ENCODE results near the gene CEND1. TPM values are rescaled to one million over a fixed set of nuclear protein-coding genes. Genes with fewer than 3 reads are reported as not detected.

The CEND1 gene
- total and polyA plus RNA-seq, 3 donors from 2014 or later = 0.50 to 2.1 (median 1.0) TPM

DNA sequence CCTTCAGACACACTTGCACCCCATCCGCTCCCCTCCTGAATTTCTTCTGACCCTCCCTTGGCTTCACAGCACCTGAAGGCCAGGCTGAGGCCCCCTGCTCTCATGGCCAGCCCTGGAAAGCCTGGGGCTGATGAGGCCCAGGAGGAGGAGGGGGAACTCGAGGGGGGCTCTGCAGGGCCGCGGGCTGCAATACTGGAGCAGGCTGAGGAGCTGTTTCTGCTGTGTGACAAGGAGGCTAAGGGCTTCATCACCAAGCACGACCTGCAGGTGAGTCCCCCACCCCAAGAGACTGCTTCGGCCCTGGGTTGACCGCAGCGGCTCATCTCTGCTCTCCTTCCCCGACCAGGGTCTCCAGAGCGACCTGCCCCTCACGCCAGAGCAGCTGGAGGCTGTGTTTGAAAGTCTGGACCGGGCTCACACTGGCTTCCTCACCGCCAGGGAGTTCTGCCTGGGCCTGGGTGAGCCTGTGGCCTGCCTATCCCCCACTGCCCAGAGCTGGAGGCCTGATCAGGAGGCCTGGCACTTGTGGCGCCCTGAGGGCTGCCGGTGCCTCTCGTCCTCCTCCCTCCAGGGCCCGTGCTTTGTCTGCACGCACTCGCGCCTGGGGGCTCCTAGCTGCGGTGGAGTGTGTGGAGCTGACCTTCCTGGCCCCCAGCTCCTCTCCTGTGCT, 38.8 kb upstream of the CEND1 start:
- no peak for DNase-seq
- intact Hi-C loops (cut with DNase I; ENCODE audit: low total_unique reads) = no loop called here
- TF ChIP-seq, protein P1, sequence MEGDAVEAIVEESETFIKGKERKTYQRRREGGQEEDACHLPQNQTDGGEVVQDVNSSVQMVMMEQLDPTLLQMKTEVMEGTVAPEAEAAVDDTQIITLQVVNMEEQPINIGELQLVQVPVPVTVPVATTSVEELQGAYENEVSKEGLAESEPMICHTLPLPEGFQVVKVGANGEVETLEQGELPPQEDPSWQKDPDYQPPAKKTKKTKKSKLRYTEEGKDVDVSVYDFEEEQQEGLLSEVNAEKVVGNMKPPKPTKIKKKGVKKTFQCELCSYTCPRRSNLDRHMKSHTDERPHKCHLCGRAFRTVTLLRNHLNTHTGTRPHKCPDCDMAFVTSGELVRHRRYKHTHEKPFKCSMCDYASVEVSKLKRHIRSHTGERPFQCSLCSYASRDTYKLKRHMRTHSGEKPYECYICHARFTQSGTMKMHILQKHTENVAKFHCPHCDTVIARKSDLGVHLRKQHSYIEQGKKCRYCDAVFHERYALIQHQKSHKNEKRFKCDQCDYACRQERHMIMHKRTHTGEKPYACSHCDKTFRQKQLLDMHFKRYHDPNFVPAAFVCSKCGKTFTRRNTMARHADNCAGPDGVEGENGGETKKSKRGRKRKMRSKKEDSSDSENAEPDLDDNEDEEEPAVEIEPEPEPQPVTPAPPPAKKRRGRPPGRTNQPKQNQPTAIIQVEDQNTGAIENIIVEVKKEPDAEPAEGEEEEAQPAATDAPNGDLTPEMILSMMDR (IDR thresholded peaks at IDR 0.05) = no peak
- Histone ChIP-seq H3K4me3 (no peak overlapping the region), H3K9me3 (no peaks in the 10 kb centered on the region), H3K27me3 (no peaks in the 10 kb centered on the region), H3K4me1 (peaks cover 34% of the 10 kb centered on the region), H3K27ac (peak overlapping the region in 1 of 2 donors; percentile 56), H3K36me3 (ENCODE audit: low read depth, missing control alignments) (no peaks in the 10 kb centered on the region)
- 63 to 74% methylated on average over 7 to 20 of the region's 21 CpGs for WGBS, 2 donors

DNA sequence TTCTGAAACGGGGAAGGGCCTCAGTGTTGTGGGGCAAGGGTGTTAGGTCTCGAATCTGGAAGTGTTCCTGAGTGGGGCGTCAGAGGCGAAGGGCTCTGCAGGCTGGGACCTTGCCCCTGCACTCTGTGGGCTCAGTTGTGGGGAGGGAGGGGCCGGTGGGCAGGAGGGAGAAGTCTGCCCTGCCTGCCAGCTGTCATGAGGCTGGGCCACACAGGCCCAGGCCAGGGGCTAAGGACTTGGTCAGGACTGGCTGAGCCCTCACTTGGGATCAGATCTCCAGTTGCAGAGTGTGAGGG, 38.0 kb upstream of the CEND1 start, which contains the start of gene CRACR2B:
Gene CRACR2B (plus strand): TSS at position 23 of the 296 bp plus-strand sequence. CDS start 689 bp downstream, outside the sequence.
- intact Hi-C loops (cut with DNase I; ENCODE audit: low total_unique reads) = no loop called here
- DNase-seq = no peak
- no peaks in the 10 kb centered on the region for H3K36me3 ChIP-seq (ENCODE audit: low read depth, missing control alignments)
- H3K9me3 ChIP-seq = no peaks in the 10 kb centered on the region
- no peaks in the 10 kb centered on the region for H3K27me3 ChIP-seq
- H3K4me1 ChIP-seq = peaks cover 31% of the 10 kb centered on the region
- TF ChIP-seq, protein P1 (IDR thresholded peaks at IDR 0.05) = no peak
- TF ChIP-seq POLR2A (IDR thresholded peaks at IDR 0.05) = no peak
- peak within 1 kb of the TSS in 1 of 2 donors; percentile 56 for H3K27ac ChIP-seq
- 68 to 77% methylated on average over 5 of the region's 5 CpGs for WGBS, 2 donors
- H3K4me3 ChIP-seq = no peak within 1 kb of the TSS

DNA sequence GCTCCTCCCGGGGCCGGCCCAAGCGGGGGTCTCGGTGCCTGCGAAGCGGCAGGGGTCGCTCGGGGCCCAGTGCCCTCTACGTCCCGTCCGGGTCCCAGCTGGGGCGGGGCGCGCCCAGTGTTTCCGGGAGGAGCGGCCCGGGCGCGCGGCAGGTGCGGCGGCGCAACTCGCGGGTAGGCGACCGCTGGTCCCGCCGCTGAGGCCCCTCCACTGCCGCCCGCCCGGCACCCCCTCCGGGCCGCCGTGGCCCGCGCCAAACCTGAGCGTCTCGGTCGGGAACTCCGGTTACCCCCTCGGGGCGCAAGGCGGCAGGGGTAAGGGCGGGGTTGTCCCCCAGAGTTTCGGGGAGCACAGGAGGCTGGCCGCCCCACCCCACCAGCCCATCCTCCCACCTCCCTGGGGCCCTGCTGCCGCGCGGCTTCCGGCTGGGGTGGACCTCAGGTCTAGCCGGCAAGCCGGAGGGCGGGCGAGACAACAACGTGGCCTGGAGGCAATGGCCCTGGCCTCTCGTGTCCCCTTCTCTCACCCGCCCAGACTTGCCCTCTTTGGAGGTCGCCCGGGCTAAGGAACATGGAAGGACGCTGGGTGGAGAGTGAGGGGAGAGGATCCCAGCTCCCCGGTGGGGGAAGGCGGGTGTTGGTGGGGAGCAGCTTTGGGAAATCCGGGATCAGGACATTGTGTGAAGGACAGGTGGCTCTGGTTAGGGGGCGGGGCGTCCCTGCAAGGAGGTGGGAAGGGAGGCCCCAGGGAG, 37.4 kb upstream of the CEND1 start:
- intact Hi-C loops (cut with DNase I; ENCODE audit: low total_unique reads) = no loop called here
- H3K36me3 ChIP-seq (ENCODE audit: low read depth, missing control alignments) = no peaks in the 10 kb centered on the region
- WGBS, 2 donors = 19 to 26% methylated on average over 14 to 38 of the region's 66 CpGs
- no peaks in the 10 kb centered on the region for H3K9me3 ChIP-seq
- no peaks in the 10 kb centered on the region for H3K27me3 ChIP-seq
- H3K27ac ChIP-seq = no peak overlapping the region
- peaks cover 28% of the 10 kb centered on the region for H3K4me1 ChIP-seq
- TF ChIP-seq, protein P1 (IDR thresholded peaks at IDR 0.05) = no peak
- no peak for TF ChIP-seq POLR2A (IDR thresholded peaks at IDR 0.05)
- H3K4me3 ChIP-seq = no peak overlapping the region
- no peak for DNase-seq

DNA sequence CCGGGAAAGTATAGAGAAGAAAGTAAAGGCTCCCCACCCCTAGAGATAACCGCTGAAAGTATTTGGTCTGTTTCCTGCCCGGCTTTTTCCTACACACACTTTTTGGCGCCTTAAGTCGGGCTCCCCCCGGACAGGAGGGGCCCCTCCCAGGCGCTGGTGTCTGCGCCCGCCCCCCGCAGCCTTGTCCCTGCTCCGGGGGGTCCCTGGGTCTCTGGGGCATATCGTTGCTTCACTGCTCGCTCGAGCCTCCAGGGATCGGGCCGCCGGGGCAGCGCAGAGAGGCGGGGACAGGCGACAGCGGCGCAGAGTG, 36.9 kb upstream of the CEND1 start:
- intact Hi-C loops (cut with DNase I; ENCODE audit: low total_unique reads) = no loop called here
- no peaks in the 10 kb centered on the region for H3K27me3 ChIP-seq

More for the DNA sequence above, 36.9 kb upstream of the CEND1 start:
- peaks cover 26% of the 10 kb centered on the region for H3K4me1 ChIP-seq
- WGBS, 2 donors = 6 to 10% methylated on average over 11 to 22 of the region's 22 CpGs
- no peaks in the 10 kb centered on the region for H3K36me3 ChIP-seq (ENCODE audit: low read depth, missing control alignments)
- DNase-seq = no peak
- no peak overlapping the region for H3K27ac ChIP-seq
- H3K9me3 ChIP-seq = no peaks in the 10 kb centered on the region
- TF ChIP-seq POLR2A (IDR thresholded peaks at IDR 0.05) = no peak
- TF ChIP-seq, protein P1 (IDR thresholded peaks at IDR 0.05) = no peak
- H3K4me3 ChIP-seq = no peak overlapping the region

Data from testis (tissue), 3 donors.